Mesenchymal stem cell (in vitro differentiated cells and primary cell): Measurements from ENCODE around the gene LRWD1.

Experiments
- DNase-seq: peaks from one replicate; pipeline ENCODE4 v3.0.0-alpha.2; 2013
- H2AFZ ChIP-seq: one replicate; pipeline ENCODE4 v1.6.1; 2013; ENCODE audit warnings: low read depth, mild to moderate bottlenecking, control low read depth, inconsistent platforms, low read length, moderate library complexity
- H2AK5ac ChIP-seq: 2 replicates; pipeline ENCODE4 v1.6.1; 2013; ENCODE audit warnings: low read length, moderate library complexity, mild to moderate bottlenecking, inconsistent platforms; ENCODE audit not compliant: severe bottlenecking
- H2BK120ac ChIP-seq: one replicate; pipeline ENCODE4 v1.6.1; 2013; ENCODE audit warnings: low read depth, mild to moderate bottlenecking, inconsistent platforms, low read length, moderate library complexity
- H2BK12ac ChIP-seq, 2 experiments: one replicate each; pipeline ENCODE4 v1.6.1; 2013; ENCODE audit warnings: inconsistent platforms in 2 of 2, low read length in 2 of 2, mild to moderate bottlenecking in 2 of 2, moderate library complexity in 2 of 2, control low read depth in 1 of 2
- H2BK15ac ChIP-seq: one replicate; pipeline ENCODE4 v1.6.1; 2013; ENCODE audit warnings: mild to moderate bottlenecking, low read depth, inconsistent platforms; ENCODE audit not compliant: poor library complexity, severe bottlenecking
- H2BK5ac ChIP-seq: 2 replicates; pipeline ENCODE4 v1.6.1; 2013; ENCODE audit warnings: low read depth, mild to moderate bottlenecking, low read length, control low read depth, inconsistent platforms; ENCODE audit not compliant: poor library complexity, severe bottlenecking
- H3K14ac ChIP-seq, 2 experiments: one replicate each; pipeline ENCODE4 v1.6.1; 2013; ENCODE audit warnings: inconsistent platforms in 2 of 2, low read length in 2 of 2, control low read depth in 1 of 2, mild to moderate bottlenecking in 1 of 2, moderate library complexity in 1 of 2
- H3K18ac ChIP-seq, 2 experiments: one replicate each; pipeline ENCODE4 v1.6.1; 2013; ENCODE audit warnings: inconsistent platforms in 2 of 2, low read length in 2 of 2, control low read depth in 1 of 2, low read depth in 1 of 2, mild to moderate bottlenecking in 1 of 2
- H3K23ac ChIP-seq, 2 experiments: one replicate each; pipeline ENCODE4 v1.6.1; 2013; ENCODE audit warnings: inconsistent platforms in 2 of 2, low read length in 2 of 2, mild to moderate bottlenecking in 2 of 2, moderate library complexity in 2 of 2, control low read depth in 1 of 2
- H3K27ac ChIP-seq: 2 replicates; pipeline ENCODE4 v1.5.1; 2013; ENCODE audit warnings: mild to moderate bottlenecking, moderate library complexity, low read length, control low read depth, inconsistent platforms; ENCODE audit not compliant: poor library complexity, severe bottlenecking
- H3K27me3 ChIP-seq, 2 experiments: 2 replicates each; pipeline versions ENCODE4 v1.6.1 to v1.7.0; 2013; ENCODE audit warnings: low read length in 2 of 2, mild to moderate bottlenecking in 2 of 2, moderate library complexity in 2 of 2, control low read depth in 1 of 2, inconsistent platforms in 1 of 2; ENCODE audit not compliant: control insufficient read depth in 1 of 2, insufficient read depth in 1 of 2
- H3K36me3 ChIP-seq, 2 experiments: 2 replicates each; pipeline versions ENCODE4 v1.6.1 to v1.7.0; 2013; ENCODE audit warnings: low read length in 2 of 2, control low read depth in 1 of 2, inconsistent platforms in 1 of 2, low read depth in 1 of 2, mild to moderate bottlenecking in 1 of 2; ENCODE audit not compliant: insufficient read depth in 2 of 2, control insufficient read depth in 1 of 2
- H3K4ac ChIP-seq, 2 experiments: one replicate each; pipeline ENCODE4 v1.6.1; 2013; ENCODE audit warnings: inconsistent platforms in 2 of 2, low read length in 2 of 2, mild to moderate bottlenecking in 2 of 2, moderate library complexity in 2 of 2, control low read depth in 1 of 2, low read depth in 1 of 2
- H3K4me1 ChIP-seq: 2 replicates; pipeline ENCODE4 v1.6.1; 2013; ENCODE audit warnings: low read depth, low read length, control low read depth; ENCODE audit not compliant: control insufficient read depth, insufficient read depth
- H3K4me2 ChIP-seq: 2 replicates; pipeline ENCODE4 v1.6.1; 2013; ENCODE audit warnings: low read length, mild to moderate bottlenecking, inconsistent platforms; ENCODE audit not compliant: poor library complexity, severe bottlenecking
- H3K4me3 ChIP-seq, 2 experiments: 2 replicates each; pipeline versions ENCODE4 v1.5.1 to v1.7.0; 2013; ENCODE audit warnings: low read length in 2 of 2, mild to moderate bottlenecking in 2 of 2, control low read depth in 1 of 2, low read depth in 1 of 2; ENCODE audit not compliant: insufficient read depth in 1 of 2
- H3K79me1 ChIP-seq: replicated peaks from 2 replicates; pipeline ENCODE4 v1.6.1; 2013; ENCODE audit warnings: mild to moderate bottlenecking, control low read depth, low read length, inconsistent platforms; ENCODE audit not compliant: poor library complexity, severe bottlenecking
- H3K9ac ChIP-seq: 2 replicates; pipeline ENCODE4 v1.7.0; 2013; ENCODE audit warnings: mild to moderate bottlenecking, low read length, moderate library complexity
- H3K9me3 ChIP-seq: 2 replicates; pipeline ENCODE4 v1.7.0; 2013; ENCODE audit warnings: mild to moderate bottlenecking, low read length; ENCODE audit not compliant: control insufficient read depth
- H4K8ac ChIP-seq: one replicate; pipeline ENCODE4 v1.6.1; 2013; ENCODE audit warnings: inconsistent platforms, mild to moderate bottlenecking, low read length, moderate library complexity
- H4K91ac ChIP-seq: one replicate; pipeline ENCODE4 v1.6.1; 2013; ENCODE audit warnings: mild to moderate bottlenecking, low read length, inconsistent platforms
- WGBS: methylation state at CpG from one replicate; pipeline ENCODE4 v1.1.7; 2013; ENCODE audit warnings: mixed read lengths; 5-methylcytosine and 5-hydroxymethylcytosine counted together

The LRWD1 gene

DNA sequence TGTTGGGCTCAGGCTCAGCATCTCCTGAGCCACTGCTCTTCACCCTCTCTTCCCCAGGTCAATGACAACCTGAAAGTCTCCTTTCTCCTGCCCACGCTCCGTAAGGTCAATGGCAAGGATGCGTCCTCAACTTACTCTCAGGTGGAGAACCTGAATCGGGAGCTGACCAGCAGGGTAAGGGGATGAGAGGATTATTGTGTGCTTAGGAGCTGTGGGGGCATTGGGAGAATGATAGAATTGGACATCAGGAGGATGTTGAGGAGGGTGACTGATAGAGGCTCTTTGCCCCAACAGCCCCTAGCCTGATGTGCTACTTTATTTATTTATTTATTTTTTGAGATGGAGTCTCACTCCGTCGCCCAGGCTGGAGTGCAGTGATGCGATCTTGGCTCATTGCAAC is 1.3 kb downstream of the LRWD1 start:
- WGBS, result 94% methylated on average over 7 of the region's 7 CpGs
- Histone ChIP-seq H3K23ac (no peak overlapping the region), H2BK120ac (no peak overlapping the region), H2AK5ac (no peak overlapping the region), H4K8ac (no peak overlapping the region), H2BK5ac (no peak overlapping the region), H2BK12ac (no peak overlapping the region), H3K14ac (no peak overlapping the region), H4K91ac (no peak overlapping the region), H3K79me1 (peaks cover 44% of the 10 kb centered on the region), H3K4me2 (no peak overlapping the region), H3K9ac (peak overlapping the region; percentile 99), H3K4me1 (peaks cover 25% of the 10 kb centered on the region), H3K4me3 (peak overlapping the region in 1 of 2 experiments; percentile 100), H3K9me3 (no peaks in the 10 kb centered on the region), H3K18ac (no peak overlapping the region), H3K36me3 (peaks cover 16 to 47% of the 10 kb centered on the region in 2 experiments), H2BK15ac (no peak overlapping the region), H3K4ac (no peak overlapping the region), H2AFZ (no peak overlapping the region), H3K27ac (no peak overlapping the region), H3K27me3 (no peaks in the 10 kb centered on the region)
- no peak for DNase-seq

DNA sequence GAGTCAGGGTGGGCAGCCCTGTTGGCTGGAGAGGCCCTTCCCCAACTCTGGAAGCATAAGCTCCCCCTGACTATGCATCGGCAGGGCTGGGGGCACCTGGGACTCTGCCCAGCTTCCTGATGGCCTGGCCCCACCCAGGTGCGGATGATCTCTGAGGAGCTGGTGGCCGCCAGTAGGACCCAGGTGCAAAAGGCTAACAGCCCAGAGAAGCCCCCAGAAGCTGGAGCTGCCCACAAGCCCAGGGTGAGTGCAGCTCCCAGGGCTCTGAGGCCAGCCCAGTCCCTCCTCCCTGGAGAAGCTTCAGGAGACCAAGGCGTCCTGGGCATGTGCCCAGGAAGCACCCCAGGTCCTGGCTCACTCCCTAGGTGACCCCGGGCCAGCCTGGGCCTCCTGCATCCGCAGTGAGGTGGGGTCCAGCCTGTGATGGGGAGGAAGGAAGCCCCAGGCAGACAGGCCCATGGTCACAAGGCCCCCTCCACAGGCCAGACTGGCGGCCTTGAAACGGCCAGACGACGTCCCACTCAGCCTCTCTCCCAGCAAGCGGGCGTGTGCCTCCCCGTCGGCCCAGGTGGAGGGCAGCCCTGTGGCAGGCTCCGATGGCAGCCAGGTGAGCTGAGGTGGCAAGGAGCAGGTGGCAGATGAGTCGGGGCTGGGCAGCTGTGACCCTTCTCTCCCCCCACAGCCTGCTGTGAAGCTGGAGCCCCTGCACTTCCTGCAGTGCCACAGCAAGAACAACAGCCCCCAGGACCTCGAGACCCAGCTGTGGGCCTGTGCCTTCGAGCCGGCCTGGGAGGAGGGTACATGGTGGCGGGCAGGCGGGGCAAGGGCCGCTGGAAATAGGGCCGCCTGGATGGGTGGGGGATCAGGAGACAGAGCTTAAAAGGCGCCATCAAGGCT is 3.0 kb downstream of the LRWD1 start:
- H2BK120ac ChIP-seq, result no peak overlapping the region
- peaks cover 30% of the 10 kb centered on the region for H3K4me1 ChIP-seq
- no peak overlapping the region for H4K91ac ChIP-seq
- H2BK5ac ChIP-seq, result no peak overlapping the region
- no peaks in the 10 kb centered on the region for H3K9me3 ChIP-seq
- H4K8ac ChIP-seq, result no peak overlapping the region
- peaks cover 18 to 56% of the 10 kb centered on the region in 2 experiments for H3K36me3 ChIP-seq
- no peak overlapping the region for H3K4me2 ChIP-seq
- H2BK15ac ChIP-seq, result no peak overlapping the region
- no peak overlapping the region for H3K27ac ChIP-seq
- H3K27me3 ChIP-seq, result no peaks in the 10 kb centered on the region
- no peak overlapping the region for H2BK12ac ChIP-seq
- no peak overlapping the region for H2AFZ ChIP-seq
- WGBS, result 97% methylated on average over 23 of the region's 24 CpGs
- H3K18ac ChIP-seq, result no peak overlapping the region
- no peak overlapping the region for H3K23ac ChIP-seq
- peaks cover 42% of the 10 kb centered on the region for H3K79me1 ChIP-seq
- H2AK5ac ChIP-seq, result no peak overlapping the region
- H3K4me3 ChIP-seq, result no peak overlapping the region
- H3K4ac ChIP-seq, result no peak overlapping the region
- H3K14ac ChIP-seq, result no peak overlapping the region
- no peak overlapping the region for H3K9ac ChIP-seq
- DNase-seq, result no peak

DNA sequence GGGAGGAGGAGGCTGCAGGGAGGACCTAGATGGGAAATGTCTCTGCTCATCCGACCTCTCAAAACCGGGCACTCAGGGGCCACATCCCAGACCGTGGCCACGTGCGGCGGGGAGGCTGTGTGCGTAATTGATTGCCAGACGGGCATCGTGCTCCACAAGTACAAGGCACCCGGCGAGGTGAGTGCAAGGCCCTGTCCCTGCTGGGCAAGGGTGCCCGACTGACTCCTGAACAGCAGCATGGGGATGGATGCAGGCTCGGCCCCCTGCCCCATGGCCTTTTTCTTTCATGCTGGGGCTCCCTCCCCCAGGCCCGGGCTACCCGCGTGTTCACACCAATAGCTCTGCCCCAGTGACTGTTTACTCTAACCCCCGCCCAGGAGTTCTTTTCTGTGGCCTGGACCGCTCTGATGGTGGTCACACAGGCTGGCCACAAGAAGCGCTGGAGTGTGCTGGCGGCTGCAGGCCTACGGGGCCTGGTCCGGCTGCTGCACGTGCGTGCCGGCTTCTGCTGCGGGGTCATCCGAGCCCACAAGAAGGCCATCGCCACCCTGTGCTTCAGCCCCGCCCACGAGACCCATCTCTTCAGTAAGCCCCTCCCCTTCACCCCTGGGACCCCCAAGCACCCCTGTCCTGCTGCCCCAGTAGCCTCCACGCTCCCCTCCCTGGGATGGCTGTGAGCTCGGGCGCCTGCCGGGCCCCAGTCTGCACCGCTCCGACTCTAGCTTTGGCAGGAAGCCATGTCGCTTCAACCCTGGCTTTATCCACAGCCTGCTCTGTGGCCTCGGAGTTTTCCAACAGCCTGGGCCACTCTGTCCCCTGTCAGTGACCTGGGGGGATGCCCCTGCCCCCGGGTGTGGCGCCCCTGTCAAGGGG is 3.9 kb downstream of the LRWD1 start:
- Histone ChIP-seq H4K91ac (no peak overlapping the region), H2AK5ac (no peak overlapping the region), H2AFZ (no peak overlapping the region), H3K4me2 (no peak overlapping the region), H2BK15ac (no peak overlapping the region), H3K27me3 (no peaks in the 10 kb centered on the region), H2BK120ac (no peak overlapping the region), H3K9me3 (no peaks in the 10 kb centered on the region), H2BK12ac (no peak overlapping the region), H3K4me3 (no peak overlapping the region), H4K8ac (no peak overlapping the region), H2BK5ac (no peak overlapping the region), H3K27ac (no peak overlapping the region), H3K14ac (no peak overlapping the region), H3K4ac (no peak overlapping the region), H3K36me3 (peaks cover 27 to 65% of the 10 kb centered on the region in 2 experiments), H3K18ac (no peak overlapping the region), H3K9ac (no peak overlapping the region), H3K4me1 (peaks cover 33% of the 10 kb centered on the region), H3K79me1 (peaks cover 40% of the 10 kb centered on the region), H3K23ac (no peak overlapping the region)
- DNase-seq, result no peak
- WGBS, result 92% methylated on average over 40 of the region's 40 CpGs
